Endothelial cell of umbilical vein (primary cell): Measurements from ENCODE around the gene C3. TPM values are rescaled to one million over a fixed set of nuclear protein-coding genes. Genes with fewer than 3 reads are reported as not detected.

Experiments
- BruUV-seq: library from RNA; stranded (reverse); fragments of 400-500 nt; replicated peaks from 2 replicates; lab custom pipeline; 2021; lab: Mats Ljungman, UMichigan
- CTCF ChIA-PET: fragments of 300-600, 350-600 bp; sonication (Branson Sonifier 250); formaldehyde crosslinking; loops from one replicate; lab custom pipeline; 2021; ENCODE audit warnings: antibody characterized with exemption, inconsistent platforms; lab: Charles Lee
- POLR2A ChIA-PET: fragments of 300-600, 350-600 bp; sonication (Branson Sonifier 250); formaldehyde crosslinking; loops from one replicate; lab custom pipeline; 2021; ENCODE audit warnings: antibody characterized with exemption, inconsistent platforms; lab: Charles Lee
- DNase-seq: peaks from one replicate; pipeline ENCODE4 v3.0.0-alpha.2; 2011; ENCODE audit warnings: low read depth, low spot score
- FAIRE-seq: peaks from 2 replicates; lab custom pipeline; 2011; peaks lifted over from hg19 to GRCh38; lab: Jason Lieb, UNC
- H2AFZ ChIP-seq: 2 replicates; pipeline ENCODE4 v1.6.0; 2012; ENCODE audit warnings: low read depth, low read length, control low read depth, inconsistent platforms
- H3K27ac ChIP-seq: 2 replicates; pipeline ENCODE4 v1.5.1; 2011; ENCODE audit warnings: low read depth, mild to moderate bottlenecking, control low read depth, low read length, moderate library complexity; ENCODE audit not compliant: insufficient read depth
- H3K27me3 ChIP-seq, 2 experiments: 2 replicates each; pipeline versions ENCODE4 v1.6.0 to v1.6.1; 2011; ENCODE audit warnings: low read length in 2 of 2, mixed read lengths in 1 of 2; ENCODE audit not compliant: control insufficient read depth in 2 of 2, insufficient read depth in 2 of 2
- H3K36me3 ChIP-seq, 2 experiments: 2 replicates in 1 of 2; 3 replicates in 1 of 2; pipeline ENCODE4 v1.5.1; 2011; ENCODE audit warnings: low read length in 2 of 2, mild to moderate bottlenecking in 1 of 2, moderate library complexity in 1 of 2; ENCODE audit not compliant: control insufficient read depth in 2 of 2, insufficient read depth in 2 of 2; ENCODE audit errors: extremely low read depth in 1 of 2
- H3K4me1 ChIP-seq: 3 replicates; pipeline ENCODE4 v1.5.1; 2011; ENCODE audit warnings: mild to moderate bottlenecking, low read length; ENCODE audit not compliant: control insufficient read depth, insufficient read depth; ENCODE audit errors: extremely low read depth
- H3K4me2 ChIP-seq: 2 replicates; pipeline ENCODE4 v1.6.1; 2011; ENCODE audit warnings: low read length, control low read depth, mixed read lengths; ENCODE audit not compliant: insufficient read depth
- H3K4me3 ChIP-seq, 3 experiments: fragments of 200-600 bp in 1 of 3; sonication (generic), shearing (Covaris generic) in 1 of 3; replicated peaks in 1 of 3; 2 replicates each; pipeline ENCODE4 v1.5.1; 2011 to 2016; ENCODE audit warnings: control low read depth in 3 of 3, low read length in 3 of 3, mild to moderate bottlenecking in 2 of 3, inconsistent platforms in 1 of 3, low read depth in 1 of 3, moderate library complexity in 1 of 3; ENCODE audit not compliant: insufficient read depth in 1 of 3
- H3K79me2 ChIP-seq: 2 replicates; pipeline ENCODE4 v1.6.0; 2012; ENCODE audit warnings: low read length, inconsistent platforms; ENCODE audit not compliant: control insufficient read depth, insufficient read depth
- H3K9ac ChIP-seq: replicated peaks from 2 replicates; pipeline ENCODE3; 2011; ENCODE audit warnings: low read length, control low read depth; ENCODE audit not compliant: insufficient read depth; ENCODE audit errors: extremely low read depth
- H3K9me1 ChIP-seq: replicated peaks from 3 replicates; pipeline ENCODE4 v1.6.0; 2011; ENCODE audit warnings: mild to moderate bottlenecking, low read length; ENCODE audit not compliant: control insufficient read depth, insufficient read depth; ENCODE audit errors: extremely low read depth
- H3K9me3 ChIP-seq: replicated peaks from 2 replicates; pipeline ENCODE4 v1.5.1; 2012; ENCODE audit warnings: low read length, inconsistent platforms; ENCODE audit not compliant: control insufficient read depth, insufficient read depth
- H4K20me1 ChIP-seq: replicated peaks from 2 replicates; pipeline ENCODE3; 2011; ENCODE audit warnings: mild to moderate bottlenecking, low read length; ENCODE audit not compliant: control insufficient read depth, insufficient read depth; ENCODE audit errors: extremely low read depth
- EZH2 ChIP-seq: IDR thresholded peaks from 2 replicates; pipeline ENCODE4 v1.6.1; 2012; ENCODE audit warnings: borderline replicate concordance, low read depth, mild to moderate bottlenecking, moderate library complexity, low read length, inconsistent platforms; ENCODE audit not compliant: severe bottlenecking
- JUN ChIP-seq: IDR thresholded peaks from 2 replicates; pipeline ENCODE4 v1.6.1; 2011; ENCODE audit warnings: borderline replicate concordance, low read depth; ENCODE audit not compliant: insufficient read length, insufficient read depth
- MYC ChIP-seq: IDR thresholded peaks from one replicate; pipeline ENCODE4 v1.6.1; 2011; ENCODE audit warnings: mild to moderate bottlenecking, low read depth, low read length
- POLR2A ChIP-seq: IDR thresholded peaks from 2 replicates; pipeline ENCODE4 v1.6.1; 2012; ENCODE audit warnings: low read depth, mild to moderate bottlenecking, control low read depth, low read length
- POLR2AphosphoS5 ChIP-seq: IDR thresholded peaks from 2 replicates; pipeline ENCODE4 v1.6.1; 2012; ENCODE audit warnings: low read depth, mild to moderate bottlenecking, control low read depth, low read length, moderate library complexity; ENCODE audit not compliant: insufficient read depth
- dilution Hi-C: fragments of 300-500 bp; cut with MboI; formaldehyde crosslinking; loops from one replicate; pipeline ENCODE4 v1.15.0; 2019; ENCODE audit warnings: low sequenced_read_pairs; ENCODE audit not compliant: extremely low pct_ligation_motif_present
- intact Hi-C: fragments of 100-400 bp; cut with micrococcal nuclease; formaldehyde crosslinking; loops from one replicate; pipeline ENCODE4 v1.10.0; 2022
- polyA plus RNA-seq, 4 experiments: library from polyadenylated mRNA; depleted of rRNA in 3 of 4; stranded (reverse) in 3 of 4; unstranded in 1 of 4; fragments of >200 nt; gene quantifications; 2 replicates each; pipeline versions ENCODE4 v1.2.1 to v1.2.3, GENCODE V29; 2011 to 2012; ENCODE audit warnings: missing spikeins in 1 of 4
- total RNA-seq: library from RNA; stranded (reverse); gene quantifications from 2 replicates; pipeline ENCODE4 v1.2.3, GENCODE V29; 2021
- TF ChIP-seq, protein P1 (sequence below), 2 donors: IDR thresholded peaks; 1 replicate in 1 of 2; 2 replicates in 1 of 2; pipeline ENCODE4 v1.5.1; 2011; ENCODE audit warnings: low read length in 2 of 2, mild to moderate bottlenecking in 2 of 2, moderate library complexity in 2 of 2, control low read depth in 1 of 2, inconsistent platforms in 1 of 2, low read depth in 1 of 2; ENCODE audit not compliant: insufficient read depth in 1 of 2; ENCODE audit errors: extremely low read depth in 1 of 2

Gene C3
- total and polyA plus RNA-seq, 2 donors (not counting 3 experiments of a cell fraction or from before 2014, with no cell fraction given), result 0.23 TPM; not detected in 1

GRCh38 chr19:6730153-6730804 lies 9.8 kb upstream of the C3 start:
- H3K9me3 ChIP-seq, result no peaks in the 10 kb centered on the region
- CTCF ChIA-PET, result no interaction called here
- TF ChIP-seq EZH2 (no peak), POLR2A (no peak)
- TF ChIP-seq, protein P1, sequence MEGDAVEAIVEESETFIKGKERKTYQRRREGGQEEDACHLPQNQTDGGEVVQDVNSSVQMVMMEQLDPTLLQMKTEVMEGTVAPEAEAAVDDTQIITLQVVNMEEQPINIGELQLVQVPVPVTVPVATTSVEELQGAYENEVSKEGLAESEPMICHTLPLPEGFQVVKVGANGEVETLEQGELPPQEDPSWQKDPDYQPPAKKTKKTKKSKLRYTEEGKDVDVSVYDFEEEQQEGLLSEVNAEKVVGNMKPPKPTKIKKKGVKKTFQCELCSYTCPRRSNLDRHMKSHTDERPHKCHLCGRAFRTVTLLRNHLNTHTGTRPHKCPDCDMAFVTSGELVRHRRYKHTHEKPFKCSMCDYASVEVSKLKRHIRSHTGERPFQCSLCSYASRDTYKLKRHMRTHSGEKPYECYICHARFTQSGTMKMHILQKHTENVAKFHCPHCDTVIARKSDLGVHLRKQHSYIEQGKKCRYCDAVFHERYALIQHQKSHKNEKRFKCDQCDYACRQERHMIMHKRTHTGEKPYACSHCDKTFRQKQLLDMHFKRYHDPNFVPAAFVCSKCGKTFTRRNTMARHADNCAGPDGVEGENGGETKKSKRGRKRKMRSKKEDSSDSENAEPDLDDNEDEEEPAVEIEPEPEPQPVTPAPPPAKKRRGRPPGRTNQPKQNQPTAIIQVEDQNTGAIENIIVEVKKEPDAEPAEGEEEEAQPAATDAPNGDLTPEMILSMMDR (IDR thresholded peaks at IDR 0.05; ENCODE audit: extremely low read depth in 1 of 2, insufficient read depth in 1 of 2, low read depth in 1 of 2, low read length in 2 of 2), result no peak
- no peak overlapping the region for H2AFZ ChIP-seq
- intact Hi-C loops (loop anchor here (10.0 kb wide), 2 partner anchors 55 to 305 kb away; partner anchors contain the start of genes KHSRP and TNFSF14), dilution Hi-C loops (no loop called here)
- H4K20me1 ChIP-seq, result no peaks in the 10 kb centered on the region
- H3K4me1 ChIP-seq, result peaks cover 13% of the 10 kb centered on the region
- no peak overlapping the region for H3K4me2 ChIP-seq
- H3K9ac ChIP-seq, result no peak overlapping the region
- H3K79me2 ChIP-seq, result no peaks in the 10 kb centered on the region
- H3K9me1 ChIP-seq, result no peaks in the 10 kb centered on the region
- no peak for DNase-seq
- POLR2A ChIA-PET, result interaction anchor here (0.7 kb wide), 1 partner anchor 14 kb away, joined by 5 read pairs; no protein-coding TSS in a partner anchor
- peak overlapping the region; percentile 3 for H3K27ac ChIP-seq
- H3K27me3 ChIP-seq, result no peaks in the 10 kb centered on the region
- peak; percentile 37 for FAIRE-seq
- no peak overlapping the region for H3K4me3 ChIP-seq
- H3K36me3 ChIP-seq, result peaks cover 0 to 5% of the 10 kb centered on the region in 2 experiments
- BruUV-seq, result no TSS peak

DNA sequence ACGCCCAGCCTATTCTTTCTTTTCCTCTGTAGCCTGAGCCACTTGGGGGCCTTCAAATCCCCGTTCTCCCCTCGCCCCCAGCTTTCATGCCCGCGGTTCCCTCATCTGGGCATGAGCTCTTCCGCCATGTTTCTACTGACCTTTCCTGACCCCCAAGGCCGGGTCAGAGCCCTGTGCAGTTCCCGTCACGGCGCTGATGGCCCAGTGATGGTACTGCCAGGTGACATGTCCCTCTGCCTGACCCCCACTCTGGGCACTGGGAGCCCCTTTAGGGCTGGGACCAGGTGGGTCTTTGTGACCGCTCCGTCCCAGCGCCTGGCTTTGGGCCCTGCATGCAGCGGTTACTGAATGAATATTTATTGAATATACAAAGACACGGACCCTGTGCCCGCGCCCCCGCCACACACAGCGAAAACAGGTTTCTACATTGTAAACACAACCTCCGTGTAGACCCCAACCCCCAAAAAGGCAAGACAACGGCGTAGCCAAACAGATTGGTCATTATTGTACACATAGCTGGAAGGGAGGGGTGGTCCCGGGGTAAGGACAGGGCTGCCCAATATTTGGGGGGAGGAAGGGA lies 9.2 kb upstream of the C3 start:
- no peaks in the 10 kb centered on the region for H3K79me2 ChIP-seq
- FAIRE-seq, result no peak
- no peak overlapping the region for H2AFZ ChIP-seq
- peaks cover 9% of the 10 kb centered on the region for H3K4me1 ChIP-seq
- ChIA-PET CTCF (no interaction called here), POLR2A (no interaction called here)
- no peaks in the 10 kb centered on the region for H3K27me3 ChIP-seq
- BruUV-seq, result no TSS peak
- H3K9me1 ChIP-seq, result no peaks in the 10 kb centered on the region
- H3K9ac ChIP-seq, result no peak overlapping the region
- no peak overlapping the region for H3K4me3 ChIP-seq
- H3K4me2 ChIP-seq, result no peak overlapping the region
- H3K36me3 ChIP-seq, result peaks cover 0 to 5% of the 10 kb centered on the region in 2 experiments
- H4K20me1 ChIP-seq, result no peaks in the 10 kb centered on the region
- DNase-seq, result no peak
- H3K27ac ChIP-seq, result peak overlapping the region; percentile 3
- no peak for TF ChIP-seq JUN
- no peak for TF ChIP-seq MYC
- TF ChIP-seq POLR2A, result no peak
- no peak for TF ChIP-seq POLR2AphosphoS5
- dilution Hi-C loops (no loop called here), intact Hi-C loops (loop anchor here (10.0 kb wide), 2 partner anchors 55 to 305 kb away; partner anchors contain the start of genes KHSRP and TNFSF14)
- H3K9me3 ChIP-seq, result no peaks in the 10 kb centered on the region
